ENCODE measurements around the gene CHFR.

- TF ChIP-seq CTCF (IDR thresholded peaks at IDR 0.05) (no peak), POLR2A (IDR thresholded peaks at IDR 0.05) (no peak)
These were observed 98.9 kb downstream of the CHFR start for GRCh38 chr12:132788375-132789098.
